ENCODE data around the gene ZSCAN30.

GRCh38 chr18:35240664-35241447 lies 49.2 kb downstream of the ZSCAN30 start, which contains the start of gene ZNF397:
- TF ChIP-seq CREB1 (CRISPR knock-in tag; IDR thresholded peaks at IDR 0.05): no peak
- no peak for TF ChIP-seq ATF3 (CRISPR knock-in tag; conservative IDR thresholded peaks at IDR 0.05)
- no peak for TF ChIP-seq CTCF (IDR thresholded peaks at IDR 0.05)
- TF ChIP-seq JUN (CRISPR knock-in tag; IDR thresholded peaks at IDR 0.05): no peak
- no peak for TF ChIP-seq ZNF121 (CRISPR knock-in tag; IDR thresholded peaks at IDR 0.05)
- TF ChIP-seq USF2 (CRISPR knock-in tag; IDR thresholded peaks at IDR 0.05): peak; percentile 38; the same call in 1 of the 2 replicates
- TF ChIP-seq FOXP4 (CRISPR knock-in tag; IDR thresholded peaks at IDR 0.05): no peak
- no peak for TF ChIP-seq ESRRA (CRISPR knock-in tag; IDR thresholded peaks at IDR 0.05; ENCODE audit: borderline replicate concordance)
- no peak for TF ChIP-seq ATF6 (CRISPR knock-in tag; IDR thresholded peaks at IDR 0.05)
- no peak for TF ChIP-seq E2F4 (CRISPR knock-in tag; IDR thresholded peaks at IDR 0.05; ENCODE audit: borderline replicate concordance, low read depth)
- no peak for TF ChIP-seq RELA (CRISPR knock-in tag; IDR thresholded peaks at IDR 0.05; ENCODE audit: borderline replicate concordance)
- no peak for TF ChIP-seq SMAD4 (CRISPR knock-in tag; IDR thresholded peaks at IDR 0.05)
- 0 out of 2 replicates have a peak, but pooled peaks have one; percentile 21 for TF ChIP-seq ZNF416 (CRISPR knock-in tag; IDR thresholded peaks at IDR 0.05)
